Mucosa of descending colon (tissue), 3 donors: ENCODE measurements around the gene EFCAB6. TPM values are rescaled to one million over a fixed set of nuclear protein-coding genes. Genes with fewer than 3 reads are reported as not detected.

Experiments used
- ATAC-seq: fragments of 200-7000 bp; cut with Tn5 transposase; one replicate; pipeline ENCODE4 v1.9.1; 2020; ENCODE audit warnings: mild to moderate bottlenecking, moderate library complexity
- DNase-seq, 3 donors: peaks; one replicate each; pipeline ENCODE4 v3.0.0-alpha.2; 2020
- H3K36me3 ChIP-seq: fragments of 200-600 bp; one replicate; pipeline ENCODE4 v1.8.0; 2021; ENCODE audit warnings: low read depth, mild to moderate bottlenecking
- H3K4me1 ChIP-seq: fragments of 200-600 bp; one replicate; pipeline ENCODE4 v1.8.0; 2021; ENCODE audit warnings: low read depth, mild to moderate bottlenecking
- H3K4me3 ChIP-seq: fragments of 200-600 bp; one replicate; pipeline ENCODE4 v1.8.0; 2021; ENCODE audit warnings: mild to moderate bottlenecking
- H3K9me3 ChIP-seq: fragments of 200-600 bp; one replicate; pipeline ENCODE4 v1.8.0; 2021; ENCODE audit warnings: mild to moderate bottlenecking
- intact Hi-C, 2 donors: fragments of 100-400 bp; cut with DNase I in 1 of 2; cut with micrococcal nuclease in 1 of 2; formaldehyde crosslinking; loops; one replicate each; pipeline versions ENCODE4 v1.11.0 to v1.11.1; 2022; cut with DNase I, micrococcal nuclease
- long read RNA-seq, 2 donors: library from polyadenylated mRNA; unstranded; transcript quantifications; one replicate each; pipeline ENCODE4 v2.0.0, GENCODE V29; 2019 to 2021
- total RNA-seq, 3 donors: library from RNA; stranded (reverse); fragmentation: NEBNext Ultra II Directional in 2 of 3; extraction: Animal tissue kit (Norgen Biotek cat#: 25700) in 2 of 3; gene quantifications; one replicate each; pipeline versions ENCODE4 v1.2.1 to v1.2.4, GENCODE V29; 2021 to 2023
- TF ChIP-seq, protein P1 (sequence below): fragments of 200-600 bp; IDR thresholded peaks from one replicate; pipeline ENCODE4 v1.8.0; 2022; ENCODE audit warnings: antibody characterized with exemption, mild to moderate bottlenecking
- donor health status: DM: no; HTN: no; CAD: no; lungs with moderate emphysema.
- donor health status: DM: no; HTN: no; CAD: no.
- donor health status: DM: no; HTN: yes; CAD: no.

The EFCAB6 gene, protein sequence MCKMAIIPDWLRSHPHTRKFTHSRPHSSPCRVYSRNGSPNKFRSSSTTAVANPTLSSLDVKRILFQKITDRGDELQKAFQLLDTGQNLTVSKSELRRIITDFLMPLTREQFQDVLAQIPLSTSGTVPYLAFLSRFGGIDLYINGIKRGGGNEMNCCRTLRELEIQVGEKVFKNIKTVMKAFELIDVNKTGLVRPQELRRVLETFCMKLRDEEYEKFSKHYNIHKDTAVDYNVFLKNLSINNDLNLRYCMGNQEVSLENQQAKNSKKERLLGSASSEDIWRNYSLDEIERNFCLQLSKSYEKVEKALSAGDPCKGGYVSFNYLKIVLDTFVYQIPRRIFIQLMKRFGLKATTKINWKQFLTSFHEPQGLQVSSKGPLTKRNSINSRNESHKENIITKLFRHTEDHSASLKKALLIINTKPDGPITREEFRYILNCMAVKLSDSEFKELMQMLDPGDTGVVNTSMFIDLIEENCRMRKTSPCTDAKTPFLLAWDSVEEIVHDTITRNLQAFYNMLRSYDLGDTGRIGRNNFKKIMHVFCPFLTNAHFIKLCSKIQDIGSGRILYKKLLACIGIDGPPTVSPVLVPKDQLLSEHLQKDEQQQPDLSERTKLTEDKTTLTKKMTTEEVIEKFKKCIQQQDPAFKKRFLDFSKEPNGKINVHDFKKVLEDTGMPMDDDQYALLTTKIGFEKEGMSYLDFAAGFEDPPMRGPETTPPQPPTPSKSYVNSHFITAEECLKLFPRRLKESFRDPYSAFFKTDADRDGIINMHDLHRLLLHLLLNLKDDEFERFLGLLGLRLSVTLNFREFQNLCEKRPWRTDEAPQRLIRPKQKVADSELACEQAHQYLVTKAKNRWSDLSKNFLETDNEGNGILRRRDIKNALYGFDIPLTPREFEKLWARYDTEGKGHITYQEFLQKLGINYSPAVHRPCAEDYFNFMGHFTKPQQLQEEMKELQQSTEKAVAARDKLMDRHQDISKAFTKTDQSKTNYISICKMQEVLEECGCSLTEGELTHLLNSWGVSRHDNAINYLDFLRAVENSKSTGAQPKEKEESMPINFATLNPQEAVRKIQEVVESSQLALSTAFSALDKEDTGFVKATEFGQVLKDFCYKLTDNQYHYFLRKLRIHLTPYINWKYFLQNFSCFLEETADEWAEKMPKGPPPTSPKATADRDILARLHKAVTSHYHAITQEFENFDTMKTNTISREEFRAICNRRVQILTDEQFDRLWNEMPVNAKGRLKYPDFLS (N-terminal part only)
- total RNA-seq, result 1 to 10 TPM; 1.1 to 1.8 (median 1.7) TPM
- long read RNA-seq, donor 1, result 0 reads
- long read RNA-seq, donor 2, partial matches to known transcripts, result 0 of 1 reads
- long read RNA-seq, donor 2, other reads (novel, unspliced or antisense), result 1 of 1 reads

DNA sequence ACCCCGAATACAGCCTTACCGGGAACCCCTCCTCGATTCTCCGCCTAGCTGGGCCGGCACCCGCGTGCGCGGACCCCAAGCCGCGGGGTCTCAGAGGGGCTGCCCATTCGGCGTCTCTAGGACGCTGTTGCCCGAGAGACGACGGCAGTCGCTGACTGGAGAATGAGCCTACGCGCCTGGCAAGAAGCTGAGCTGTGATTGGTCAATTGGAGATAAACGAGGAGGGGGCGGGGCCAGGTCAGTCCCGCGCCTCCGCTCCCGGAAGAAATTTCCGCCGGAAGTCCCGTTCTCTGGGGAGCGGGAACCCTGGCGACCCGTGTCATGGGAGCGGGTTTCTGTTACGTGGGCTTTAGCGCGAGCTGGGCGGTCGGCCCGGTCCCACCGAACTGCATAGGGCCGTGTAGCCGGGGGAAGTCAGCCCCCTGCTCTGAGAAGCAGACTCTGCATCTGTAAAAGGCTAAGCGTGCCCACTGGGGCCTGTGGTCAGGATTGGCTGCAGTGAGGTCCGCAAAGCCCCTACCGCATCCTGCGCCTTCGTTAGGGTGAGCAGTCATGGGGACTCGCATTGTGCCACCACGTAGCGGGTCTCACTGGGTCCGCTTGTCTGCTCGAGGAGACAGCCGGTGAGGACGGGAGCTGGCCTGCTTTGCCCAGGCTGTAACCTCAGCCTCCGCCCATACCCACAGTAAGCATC lies at the start of gene EFCAB6:
Gene EFCAB6 (minus strand): TSS at position 157 of the 694 bp plus-strand sequence. CDS start 29,987 bp downstream, outside the sequence.
- Histone ChIP-seq H3K36me3 (no peaks in the 10 kb centered on the region), H3K4me3 (peak within 1 kb of the TSS; percentile 60), H3K9me3 (no peaks in the 10 kb centered on the region), H3K4me1 (peaks cover 7% of the 10 kb centered on the region)
- ATAC-seq (peak; percentile 99), DNase-seq (peak; percentile 90 to 97 (median 93))
- intact Hi-C loops, result no loop called here
- TF ChIP-seq, protein P1, sequence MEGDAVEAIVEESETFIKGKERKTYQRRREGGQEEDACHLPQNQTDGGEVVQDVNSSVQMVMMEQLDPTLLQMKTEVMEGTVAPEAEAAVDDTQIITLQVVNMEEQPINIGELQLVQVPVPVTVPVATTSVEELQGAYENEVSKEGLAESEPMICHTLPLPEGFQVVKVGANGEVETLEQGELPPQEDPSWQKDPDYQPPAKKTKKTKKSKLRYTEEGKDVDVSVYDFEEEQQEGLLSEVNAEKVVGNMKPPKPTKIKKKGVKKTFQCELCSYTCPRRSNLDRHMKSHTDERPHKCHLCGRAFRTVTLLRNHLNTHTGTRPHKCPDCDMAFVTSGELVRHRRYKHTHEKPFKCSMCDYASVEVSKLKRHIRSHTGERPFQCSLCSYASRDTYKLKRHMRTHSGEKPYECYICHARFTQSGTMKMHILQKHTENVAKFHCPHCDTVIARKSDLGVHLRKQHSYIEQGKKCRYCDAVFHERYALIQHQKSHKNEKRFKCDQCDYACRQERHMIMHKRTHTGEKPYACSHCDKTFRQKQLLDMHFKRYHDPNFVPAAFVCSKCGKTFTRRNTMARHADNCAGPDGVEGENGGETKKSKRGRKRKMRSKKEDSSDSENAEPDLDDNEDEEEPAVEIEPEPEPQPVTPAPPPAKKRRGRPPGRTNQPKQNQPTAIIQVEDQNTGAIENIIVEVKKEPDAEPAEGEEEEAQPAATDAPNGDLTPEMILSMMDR, result no peak

DNA sequence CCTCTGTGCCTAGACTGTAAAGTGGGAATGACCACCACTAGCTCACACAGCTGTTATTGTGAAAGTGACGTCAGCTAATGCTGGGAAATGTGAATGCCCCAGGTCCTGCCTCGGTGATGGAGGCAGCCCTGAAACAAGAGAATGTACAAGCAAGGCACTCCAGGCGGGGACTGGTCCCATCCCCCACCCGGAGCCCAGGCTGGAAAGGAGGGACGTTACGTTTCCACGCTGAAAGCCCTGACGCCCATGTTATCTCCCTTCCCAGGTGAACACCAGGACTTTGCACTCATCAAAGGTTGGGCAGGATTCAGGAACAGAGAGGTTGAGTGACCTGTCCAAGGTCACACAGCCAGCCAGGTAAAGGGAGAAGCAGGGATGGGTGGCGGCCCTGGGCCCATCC lies 49.4 kb upstream of the EFCAB6 start:
- intact Hi-C loops, result no loop called here
- H3K4me3 ChIP-seq, result no peak overlapping the region
- H3K9me3 ChIP-seq, result no peaks in the 10 kb centered on the region
- DNase-seq (peak in 1 of 3 donors; percentile 22), ATAC-seq (no peak)
- TF ChIP-seq, protein P1, result no peak
- H3K36me3 ChIP-seq, result no peaks in the 10 kb centered on the region
- no peaks in the 10 kb centered on the region for H3K4me1 ChIP-seq

DNA sequence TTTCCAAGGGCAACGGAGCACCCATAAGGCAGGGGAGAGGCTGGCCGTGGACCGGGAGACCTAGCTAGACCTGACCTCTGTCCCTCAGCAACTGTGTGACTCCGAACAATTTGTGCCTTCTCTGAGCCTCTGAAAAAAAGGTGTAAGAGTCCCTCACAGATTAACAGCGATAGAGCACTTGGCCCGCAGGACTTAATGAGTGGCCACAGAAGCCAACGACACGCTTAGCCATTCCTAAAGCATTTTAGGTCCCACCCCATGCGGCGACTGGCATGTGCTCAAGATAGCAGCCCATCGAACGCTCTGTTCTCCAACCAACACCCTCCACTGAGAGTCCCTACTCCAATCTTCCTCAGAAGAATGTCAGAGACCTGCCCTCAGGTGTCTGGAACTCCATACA lies 48.7 kb upstream of the EFCAB6 start:
- TF ChIP-seq, protein P1, result no peak
- no peaks in the 10 kb centered on the region for H3K9me3 ChIP-seq
- ATAC-seq, result no peak
- intact Hi-C loops, result no loop called here
- no peaks in the 10 kb centered on the region for H3K36me3 ChIP-seq
- peak in 1 of 3 donors; percentile 13 for DNase-seq
- no peak overlapping the region for H3K4me3 ChIP-seq
- no peaks in the 10 kb centered on the region for H3K4me1 ChIP-seq

- H3K4me1 ChIP-seq, result no peaks in the 10 kb centered on the region
- ATAC-seq (no peak), DNase-seq (peak in 1 of 3 donors; percentile 15)
- no peaks in the 10 kb centered on the region for H3K9me3 ChIP-seq
- H3K4me3 ChIP-seq, result no peak overlapping the region
- TF ChIP-seq, protein P1, result no peak
- intact Hi-C loops, result no loop called here
- H3K36me3 ChIP-seq, result no peaks in the 10 kb centered on the region
Measured at GRCh38 chr22:43860126-43860525, 48.0 kb upstream of the EFCAB6 start.
